Renal cortical epithelial cell (primary cell): ENCODE data around the gene IL17RE. TPM values are rescaled to one million over a fixed set of nuclear protein-coding genes. Genes with fewer than 3 reads are reported as not detected.
"Not testable (repeated sequence)": the region's sequence is repeated elsewhere in the genome, so short reads cannot be mapped to it uniquely, and the experiment has no call there.

ENCODE experiments used
- DNase-seq: peaks from one replicate; pipeline ENCODE4 v3.0.0-alpha.2; 2011; ENCODE audit warnings: low read depth
- total RNA-seq: library from RNA; depleted of rRNA; stranded (reverse); fragments of >200 nt; gene quantifications from 2 replicates; pipeline ENCODE4 v1.2.3, GENCODE V29; 2014

IL17RE gene
- total RNA-seq, 1 donor from 2014 or later: 1.3 TPM

GRCh38 chr3:9879830-9880549 lies 22.7 kb upstream of the IL17RE start, which contains the start of gene CIDEC:
Gene CIDEC, minus strand, starts transcription at chr3:9880253. Its CDS starts 1,767 bp downstream, at chr3:9878486.
- DNase-seq: no peak

GRCh38 chr3:9881441-9881840 lies 21.2 kb upstream of the IL17RE start:
- no peak for DNase-seq

- no peak for DNase-seq
These were observed 18.7 kb upstream of the IL17RE start for GRCh38 chr3:9883706-9884554.

- peak; percentile 82 for DNase-seq
These were observed 18.0 kb upstream of the IL17RE start for GRCh38 chr3:9884555-9885165.

GRCh38 chr3:9886328-9886727 lies 16.3 kb upstream of the IL17RE start:
- no peak for DNase-seq

- DNase-seq: no peak
These were observed 15.2 kb upstream of the IL17RE start for GRCh38 chr3:9887480-9887879.

GRCh38 chr3:9888540-9888939 lies 14.1 kb upstream of the IL17RE start:
- DNase-seq: no peak

DNA sequence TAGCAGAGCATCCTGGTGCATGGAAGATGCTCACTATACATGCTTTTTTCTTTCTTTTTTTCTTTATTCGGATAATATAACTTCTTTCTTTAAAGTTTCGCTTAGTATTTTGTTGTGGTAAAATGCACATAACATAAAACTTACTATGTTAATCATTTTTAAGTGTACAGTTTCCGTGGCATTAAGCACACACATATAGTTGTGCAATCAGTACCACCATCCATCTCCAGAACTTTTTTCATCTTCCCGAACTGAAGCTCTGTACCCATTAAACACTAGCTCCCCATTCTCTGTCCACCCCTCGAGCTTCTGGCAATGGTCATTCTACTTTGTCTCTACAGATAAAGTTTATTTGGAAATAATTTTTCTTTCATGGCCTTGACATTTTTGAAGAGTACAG lies 13.2 kb upstream of the IL17RE start:
- DNase-seq: no peak

GRCh38 chr3:9890249-9891071 lies 12.2 kb upstream of the IL17RE start, which contains the start of gene JAGN1:
Gene JAGN1, plus strand, starts transcription at chr3:9890610. Its CDS starts 113 bp downstream, at chr3:9890723.
- DNase-seq: peak; percentile 57

- DNase-seq: no peak
These were observed 11.5 kb upstream of the IL17RE start for GRCh38 chr3:9891072-9891622.

DNA sequence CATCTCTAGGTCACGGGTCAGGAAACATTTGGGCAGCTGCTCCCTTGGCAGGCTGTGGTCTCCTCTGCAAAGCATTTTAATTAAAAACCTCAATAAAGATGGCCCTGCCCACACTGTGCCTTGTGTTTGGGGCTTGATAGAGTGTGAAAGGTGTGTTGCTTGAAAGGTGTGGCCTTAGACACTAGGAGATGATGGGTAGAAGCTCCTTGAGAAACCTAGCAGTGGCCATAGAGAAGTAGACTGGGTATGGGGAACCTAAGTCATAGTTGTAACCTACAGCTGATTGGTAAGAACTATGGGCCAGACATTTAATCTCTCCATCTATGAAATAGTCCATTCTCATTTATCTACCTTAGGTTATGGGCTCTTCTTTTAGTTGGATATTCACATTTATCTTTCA lies 8.9 kb upstream of the IL17RE start:
- DNase-seq: no peak

- DNase-seq: not testable (repeated sequence)
These were observed 6.9 kb upstream of the IL17RE start for GRCh38 chr3:9895715-9896114.

DNA sequence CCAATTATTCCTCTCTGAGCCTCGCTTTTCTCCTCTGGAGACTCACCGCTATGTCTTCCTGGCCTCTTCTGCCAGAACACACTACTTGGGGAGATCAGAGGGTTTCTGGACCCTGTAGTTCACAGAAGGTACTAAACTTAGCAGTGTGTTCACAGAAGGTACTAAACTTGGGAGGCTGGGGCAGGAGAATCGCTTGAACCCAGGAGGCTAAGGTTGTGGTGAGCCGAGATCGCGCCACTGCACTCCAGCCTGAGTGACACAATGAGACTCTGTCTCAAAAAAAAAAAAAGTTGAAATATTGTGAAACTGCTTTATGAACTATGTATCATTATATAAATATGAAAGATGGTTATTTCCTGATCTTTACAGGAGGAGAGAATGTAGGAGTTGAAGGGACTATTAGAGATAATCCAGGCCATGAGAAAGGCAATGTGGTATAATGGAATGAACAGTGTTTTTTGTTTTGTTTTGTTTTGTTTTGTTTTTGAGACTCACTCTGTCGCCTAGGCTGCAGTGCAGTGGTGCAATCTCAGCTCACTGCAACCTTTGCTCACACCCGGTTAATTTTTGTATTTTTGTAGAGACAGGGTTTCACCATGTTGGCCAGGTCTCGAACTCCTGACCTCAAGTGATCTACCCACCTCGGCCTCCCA lies 5.8 kb upstream of the IL17RE start:
- DNase-seq: peak; percentile 78

DNA sequence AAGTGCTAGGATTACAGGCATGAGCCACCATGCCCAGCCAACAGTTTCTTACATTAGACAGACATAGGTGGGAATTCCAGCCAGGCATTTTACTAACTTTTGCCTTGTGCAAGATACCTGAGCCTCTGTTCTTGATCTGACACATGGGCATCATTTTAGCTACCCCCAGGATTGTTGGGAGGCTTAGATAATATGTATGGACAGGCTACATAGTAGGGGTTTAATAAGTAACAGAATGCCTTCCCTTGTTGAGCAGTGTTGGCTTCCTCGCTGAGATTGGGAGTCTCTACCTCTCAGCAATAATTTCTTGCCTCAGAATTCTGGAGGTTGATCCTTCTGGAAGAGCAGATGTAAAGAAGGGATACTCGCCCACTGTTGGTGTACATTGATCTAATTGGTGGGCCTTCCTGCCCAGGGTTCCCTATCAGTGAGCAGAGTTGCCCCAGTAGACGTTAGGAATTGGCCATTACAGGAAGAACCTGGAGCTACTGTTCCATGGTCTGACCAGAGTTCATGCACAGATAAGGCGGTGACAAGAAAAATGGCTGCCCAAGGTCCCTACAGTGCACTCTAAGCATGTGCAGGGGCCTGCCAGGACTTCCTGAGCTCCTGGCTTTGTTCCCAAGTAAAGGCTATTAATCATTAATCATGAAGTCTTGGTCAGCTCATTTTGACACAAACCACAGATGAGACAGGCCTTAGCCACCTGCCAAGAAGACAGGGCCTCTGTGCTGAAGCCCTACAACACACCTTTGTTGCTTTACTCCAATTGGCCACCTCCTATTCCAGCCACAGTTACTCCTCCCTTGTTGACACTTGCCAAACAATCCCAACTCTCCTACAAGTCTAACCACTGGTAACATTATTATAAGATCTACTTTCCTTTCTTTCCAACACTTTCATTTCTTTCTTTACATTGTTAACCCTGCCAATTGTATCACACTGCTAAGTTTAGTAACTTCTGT lies 5.0 kb upstream of the IL17RE start:
- peak; percentile 98 for DNase-seq

- DNase-seq: peak; percentile 38
These were observed 4.0 kb upstream of the IL17RE start for GRCh38 chr3:9898467-9899241.

- no peak for DNase-seq
These were observed 3.3 kb upstream of the IL17RE start for GRCh38 chr3:9899289-9899791.

- DNase-seq: not testable (repeated sequence)
These were observed 1.7 kb upstream of the IL17RE start for GRCh38 chr3:9900965-9901415.

- no peak for DNase-seq
These were observed 681 bp upstream of the IL17RE start for GRCh38 chr3:9901967-9902366.
